ENCODE data around the gene LCN12.

DNA sequence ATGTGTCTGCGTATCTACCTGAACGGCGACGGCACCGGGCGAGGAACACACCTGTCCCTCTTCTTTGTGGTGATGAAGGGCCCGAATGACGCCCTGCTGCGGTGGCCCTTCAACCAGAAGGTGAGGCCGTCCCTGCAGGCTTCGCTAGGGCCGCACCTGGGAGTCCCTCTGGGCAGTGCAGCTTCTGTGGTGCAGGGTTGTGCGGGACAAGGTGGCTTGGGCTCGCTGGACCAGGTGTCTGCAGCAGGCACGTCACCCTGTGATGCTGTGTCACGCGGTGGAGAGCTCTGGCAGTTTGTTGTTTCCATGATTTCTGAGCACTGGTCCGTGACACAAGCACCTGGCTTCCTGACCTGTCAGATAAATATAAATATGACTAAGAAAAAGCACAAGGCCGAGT lies 28.2 kb upstream of the LCN12 start:
- TF ChIP-seq EZH2 (IDR thresholded peaks at IDR 0.05; ENCODE audit: low read length, missing control alignments), result no peak
- TF ChIP-seq, protein P1, sequence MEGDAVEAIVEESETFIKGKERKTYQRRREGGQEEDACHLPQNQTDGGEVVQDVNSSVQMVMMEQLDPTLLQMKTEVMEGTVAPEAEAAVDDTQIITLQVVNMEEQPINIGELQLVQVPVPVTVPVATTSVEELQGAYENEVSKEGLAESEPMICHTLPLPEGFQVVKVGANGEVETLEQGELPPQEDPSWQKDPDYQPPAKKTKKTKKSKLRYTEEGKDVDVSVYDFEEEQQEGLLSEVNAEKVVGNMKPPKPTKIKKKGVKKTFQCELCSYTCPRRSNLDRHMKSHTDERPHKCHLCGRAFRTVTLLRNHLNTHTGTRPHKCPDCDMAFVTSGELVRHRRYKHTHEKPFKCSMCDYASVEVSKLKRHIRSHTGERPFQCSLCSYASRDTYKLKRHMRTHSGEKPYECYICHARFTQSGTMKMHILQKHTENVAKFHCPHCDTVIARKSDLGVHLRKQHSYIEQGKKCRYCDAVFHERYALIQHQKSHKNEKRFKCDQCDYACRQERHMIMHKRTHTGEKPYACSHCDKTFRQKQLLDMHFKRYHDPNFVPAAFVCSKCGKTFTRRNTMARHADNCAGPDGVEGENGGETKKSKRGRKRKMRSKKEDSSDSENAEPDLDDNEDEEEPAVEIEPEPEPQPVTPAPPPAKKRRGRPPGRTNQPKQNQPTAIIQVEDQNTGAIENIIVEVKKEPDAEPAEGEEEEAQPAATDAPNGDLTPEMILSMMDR (conservative IDR thresholded peaks at IDR 0.05 in 1 of 2, IDR thresholded peaks at IDR 0.05 in 1 of 2; ENCODE audit: low read depth in 1 of 2, low read length in 2 of 2), result no peak
